Left lung (tissue), 10 donors: ENCODE results near the gene KRT71. TPM values are rescaled to one million over a fixed set of nuclear protein-coding genes. Genes with fewer than 3 reads are reported as not detected.
"Not testable (repeated sequence)": the region's sequence is repeated elsewhere in the genome, so short reads cannot be mapped to it uniquely, and the experiment has no call there.

Source experiments
- ATAC-seq: fragments of 200-7000 bp; cut with Tn5 transposase; one replicate; pipeline ENCODE4 v1.9.1; 2020; ENCODE audit warnings: moderate library complexity
- DNase-seq, 4 donors: peaks; one replicate each; pipeline ENCODE4 v3.0.0-alpha.2; 2013 to 2020
- H3K27ac ChIP-seq, 2 donors: fragments of 200-600 bp; sonication (generic) in 1 of 2; one replicate each; pipeline versions ENCODE4 v1.5.0 to v1.8.0; 2020 to 2021
- H3K27me3 ChIP-seq, 2 donors: fragments of 200-600 bp; sonication (generic) in 1 of 2; one replicate each; pipeline versions ENCODE4 v1.5.0 to v1.8.0; 2020 to 2021
- H3K36me3 ChIP-seq, 2 donors: fragments of 200-600 bp; sonication (generic) in 1 of 2; one replicate each; pipeline versions ENCODE4 v1.5.0 to v1.8.0; 2020 to 2021
- H3K4me1 ChIP-seq, 2 donors: fragments of 200-600 bp; one replicate each; pipeline ENCODE4 v1.8.0; 2021
- H3K4me3 ChIP-seq, 2 donors: fragments of 200-600 bp; sonication (generic) in 1 of 2; one replicate each; pipeline versions ENCODE4 v1.5.0 to v1.8.0; 2020 to 2021; ENCODE audit warnings: mild to moderate bottlenecking in 1 of 2
- H3K9me3 ChIP-seq, 2 donors: fragments of 200-600 bp; sonication (generic) in 1 of 2; one replicate each; pipeline versions ENCODE4 v1.5.0 to v1.8.0; 2020 to 2021
- intact Hi-C, 2 donors: fragments of 100-400 bp; cut with DNase I; formaldehyde crosslinking; loops; one replicate each; pipeline versions ENCODE4 v1.11.2 to v1.14.2; 2022
- polyA plus RNA-seq, 6 donors: library from polyadenylated mRNA; unstranded; fragments of 120-200 nt; gene quantifications; one replicate each; pipeline ENCODE4 v1.2.1, GENCODE V29; 2013; ENCODE audit not compliant: insufficient read length in 6 of 6
- total RNA-seq, 2 donors: library from RNA; stranded (reverse); fragmentation: NEBNext Ultra II Directional; extraction: Animal tissue kit (Norgen Biotek cat#: 25700); gene quantifications; one replicate each; pipeline ENCODE4 v1.2.1, GENCODE V29; 2021
- TF ChIP-seq, protein P1 (sequence below), 2 donors: fragments of 200-600 bp; sonication (generic) in 1 of 2; IDR thresholded peaks; one replicate each; pipeline versions ENCODE4 v1.5.0 to v1.8.0; 2021; ENCODE audit warnings: antibody characterized with exemption in 2 of 2
- donor health status: DM: no; HTN: yes; CAD: no.
- donor health status: DM: no; HTN: no; CAD: no.

KRT71 gene
- total and polyA plus RNA-seq, 8 donors = 0.10 to 0.18 (median 0.15) TPM; not detected in 4

GRCh38 chr12:52513736-52514135, 39.2 kb downstream of the KRT71 start:
- no peak for DNase-seq
- intact Hi-C loops = no loop called here
- Histone ChIP-seq H3K4me1 (no peaks in the 10 kb centered on the region), H3K4me3 (no peak overlapping the region), H3K36me3 (no peaks in the 10 kb centered on the region), H3K9me3 (peaks cover 0 to 6% of the 10 kb centered on the region in 2 donors), H3K27me3 (peaks cover 0 to 16% of the 10 kb centered on the region in 2 donors), H3K27ac (no peak overlapping the region)
- TF ChIP-seq, protein P1, sequence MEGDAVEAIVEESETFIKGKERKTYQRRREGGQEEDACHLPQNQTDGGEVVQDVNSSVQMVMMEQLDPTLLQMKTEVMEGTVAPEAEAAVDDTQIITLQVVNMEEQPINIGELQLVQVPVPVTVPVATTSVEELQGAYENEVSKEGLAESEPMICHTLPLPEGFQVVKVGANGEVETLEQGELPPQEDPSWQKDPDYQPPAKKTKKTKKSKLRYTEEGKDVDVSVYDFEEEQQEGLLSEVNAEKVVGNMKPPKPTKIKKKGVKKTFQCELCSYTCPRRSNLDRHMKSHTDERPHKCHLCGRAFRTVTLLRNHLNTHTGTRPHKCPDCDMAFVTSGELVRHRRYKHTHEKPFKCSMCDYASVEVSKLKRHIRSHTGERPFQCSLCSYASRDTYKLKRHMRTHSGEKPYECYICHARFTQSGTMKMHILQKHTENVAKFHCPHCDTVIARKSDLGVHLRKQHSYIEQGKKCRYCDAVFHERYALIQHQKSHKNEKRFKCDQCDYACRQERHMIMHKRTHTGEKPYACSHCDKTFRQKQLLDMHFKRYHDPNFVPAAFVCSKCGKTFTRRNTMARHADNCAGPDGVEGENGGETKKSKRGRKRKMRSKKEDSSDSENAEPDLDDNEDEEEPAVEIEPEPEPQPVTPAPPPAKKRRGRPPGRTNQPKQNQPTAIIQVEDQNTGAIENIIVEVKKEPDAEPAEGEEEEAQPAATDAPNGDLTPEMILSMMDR (IDR thresholded peaks at IDR 0.05) = no peak
- no peak for ATAC-seq

- DNase-seq (no peak), ATAC-seq (no peak)
- Histone ChIP-seq H3K4me3 (no peak overlapping the region), H3K27ac (no peak overlapping the region), H3K36me3 (no peaks in the 10 kb centered on the region), H3K27me3 (peaks cover 0 to 54% of the 10 kb centered on the region in 2 donors), H3K9me3 (peaks cover 0 to 6% of the 10 kb centered on the region in 2 donors), H3K4me1 (no peaks in the 10 kb centered on the region)
- intact Hi-C loops = no loop called here
- TF ChIP-seq, protein P1 (IDR thresholded peaks at IDR 0.05) = no peak
Measured at GRCh38 chr12:52508211-52508610, 44.7 kb downstream of the KRT71 start.

GRCh38 chr12:52506858-52507715, 45.9 kb downstream of the KRT71 start:
- Histone ChIP-seq H3K36me3 (no peaks in the 10 kb centered on the region), H3K9me3 (peaks cover 0 to 6% of the 10 kb centered on the region in 2 donors), H3K4me3 (no peak overlapping the region), H3K27ac (no peak overlapping the region), H3K4me1 (no peaks in the 10 kb centered on the region), H3K27me3 (peaks cover 0 to 49% of the 10 kb centered on the region in 2 donors)
- DNase-seq = peak in 2 of 4 donors; percentile 7 to 38
- TF ChIP-seq, protein P1 (IDR thresholded peaks at IDR 0.05) = peak; percentile 31 to 54
- intact Hi-C loops = no loop called here
- peak; percentile 91 for ATAC-seq

DNA sequence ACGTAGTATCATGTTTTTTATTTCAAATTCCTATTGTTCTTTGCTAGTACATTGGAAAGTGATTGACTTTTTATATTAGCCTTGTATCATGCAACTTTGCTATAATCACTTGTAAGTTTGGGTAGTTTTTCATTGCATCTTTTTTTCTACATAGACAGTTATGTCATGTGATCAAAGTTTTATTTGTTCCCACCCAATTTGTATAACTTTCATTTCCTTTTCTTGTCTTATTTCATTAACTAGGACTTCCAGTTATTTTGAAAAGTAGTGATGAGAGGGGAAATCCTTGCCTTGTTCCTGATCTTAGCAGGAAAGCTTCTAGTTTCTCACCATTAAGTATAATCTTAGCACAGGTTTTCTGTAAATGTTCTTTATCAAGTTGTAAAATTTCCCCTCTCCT, 50.1 kb downstream of the KRT71 start:
- Histone ChIP-seq H3K4me3 (no peak overlapping the region), H3K9me3 (no peaks in the 10 kb centered on the region), H3K27me3 (peaks cover 0 to 34% of the 10 kb centered on the region in 2 donors), H3K36me3 (no peaks in the 10 kb centered on the region), H3K27ac (no peak overlapping the region), H3K4me1 (no peaks in the 10 kb centered on the region)
- no peak for ATAC-seq
- no peak for DNase-seq
- TF ChIP-seq, protein P1 (IDR thresholded peaks at IDR 0.05) = no peak
- intact Hi-C loops = no loop called here

DNA sequence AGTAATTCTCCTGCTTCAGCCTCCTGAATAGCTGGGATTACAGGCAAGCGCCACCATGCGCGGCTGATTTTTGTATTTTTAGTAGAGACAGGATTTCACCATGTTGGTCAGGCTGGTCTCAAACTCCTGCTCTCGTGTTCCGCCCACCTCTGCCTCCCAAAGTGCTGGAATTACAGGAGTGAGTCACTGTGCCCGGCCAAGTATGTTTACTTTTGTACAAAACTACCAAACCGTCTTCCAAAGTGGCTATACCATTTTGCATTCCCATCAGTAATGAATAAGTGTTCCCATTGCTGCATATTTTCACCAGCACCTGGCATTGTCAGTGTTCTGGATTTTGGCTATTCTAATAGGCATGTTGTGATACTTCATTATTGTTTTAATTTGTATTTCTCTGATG, 51.5 kb downstream of the KRT71 start:
- H3K9me3 ChIP-seq = no peaks in the 10 kb centered on the region
- H3K27me3 ChIP-seq = peaks cover 0 to 27% of the 10 kb centered on the region in 2 donors
- no peak overlapping the region for H3K27ac ChIP-seq
- H3K36me3 ChIP-seq = no peaks in the 10 kb centered on the region
- no peak overlapping the region for H3K4me3 ChIP-seq
- no peak for DNase-seq
- TF ChIP-seq, protein P1 (IDR thresholded peaks at IDR 0.05) = no peak
- H3K4me1 ChIP-seq = no peaks in the 10 kb centered on the region
- intact Hi-C loops = no loop called here
- peak; percentile 10 for ATAC-seq

DNA sequence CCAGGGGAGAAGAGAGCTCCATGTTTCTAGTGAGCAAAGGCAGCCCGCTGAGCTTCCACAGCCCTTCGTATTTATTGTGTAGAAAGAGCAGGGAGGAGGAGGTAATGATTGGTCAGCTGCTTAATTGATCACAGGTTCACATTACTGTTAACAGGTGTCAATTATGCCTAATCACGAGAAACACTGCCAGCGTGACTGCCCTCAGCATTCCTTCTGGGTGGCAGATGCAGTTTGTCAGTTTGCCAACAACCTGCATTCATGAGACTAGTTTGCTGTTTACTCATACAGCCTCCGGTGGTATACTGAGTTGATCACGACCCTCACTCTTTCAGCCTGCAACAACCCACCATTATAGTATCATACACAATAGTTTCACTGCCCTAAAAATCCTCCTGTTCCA, 52.4 kb downstream of the KRT71 start:
- intact Hi-C loops, H3K9me3 ChIP-seq, ATAC-seq: not testable (repeated sequence)

More for the DNA sequence above, 52.4 kb downstream of the KRT71 start:
- H3K27ac ChIP-seq, H3K4me1 ChIP-seq, DNase-seq, H3K36me3 ChIP-seq, H3K4me3 ChIP-seq: not testable (repeated sequence)
- H3K27me3 ChIP-seq = peaks cover 0 to 18% of the 10 kb centered on the region in 2 donors
